Loucy (cell line): ENCODE results near the gene C2CD4D.

Source experiments
- EZH2phosphoT487 ChIP-seq: fragments of 200-600 bp; IDR thresholded peaks from 2 replicates; pipeline ENCODE4 v1.6.1; 2018; ENCODE audit warnings: antibody characterized with exemption, mild to moderate bottlenecking, moderate library complexity, borderline replicate concordance
- TF ChIP-seq, protein P1 (sequence below): fragments of 200-600 bp; sonication (generic); conservative IDR thresholded peaks from 2 replicates; pipeline ENCODE4 v1.5.1; 2014; ENCODE audit warnings: mild to moderate bottlenecking, antibody characterized with exemption, low read length

- TF ChIP-seq, protein P1, sequence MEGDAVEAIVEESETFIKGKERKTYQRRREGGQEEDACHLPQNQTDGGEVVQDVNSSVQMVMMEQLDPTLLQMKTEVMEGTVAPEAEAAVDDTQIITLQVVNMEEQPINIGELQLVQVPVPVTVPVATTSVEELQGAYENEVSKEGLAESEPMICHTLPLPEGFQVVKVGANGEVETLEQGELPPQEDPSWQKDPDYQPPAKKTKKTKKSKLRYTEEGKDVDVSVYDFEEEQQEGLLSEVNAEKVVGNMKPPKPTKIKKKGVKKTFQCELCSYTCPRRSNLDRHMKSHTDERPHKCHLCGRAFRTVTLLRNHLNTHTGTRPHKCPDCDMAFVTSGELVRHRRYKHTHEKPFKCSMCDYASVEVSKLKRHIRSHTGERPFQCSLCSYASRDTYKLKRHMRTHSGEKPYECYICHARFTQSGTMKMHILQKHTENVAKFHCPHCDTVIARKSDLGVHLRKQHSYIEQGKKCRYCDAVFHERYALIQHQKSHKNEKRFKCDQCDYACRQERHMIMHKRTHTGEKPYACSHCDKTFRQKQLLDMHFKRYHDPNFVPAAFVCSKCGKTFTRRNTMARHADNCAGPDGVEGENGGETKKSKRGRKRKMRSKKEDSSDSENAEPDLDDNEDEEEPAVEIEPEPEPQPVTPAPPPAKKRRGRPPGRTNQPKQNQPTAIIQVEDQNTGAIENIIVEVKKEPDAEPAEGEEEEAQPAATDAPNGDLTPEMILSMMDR, result no peak
- TF ChIP-seq EZH2phosphoT487, result no peak
Observed at GRCh38 chr1:151837884-151838221, 1.8 kb downstream of the C2CD4D start.
